HG03354 (cell line): ENCODE data around the gene APBA2.
"Not testable (repeated sequence)": the region's sequence is repeated elsewhere in the genome, so short reads cannot be mapped to it uniquely, and the experiment has no call there.

Source experiments
- ATAC-seq: cut with Tn5 transposase; IDR thresholded peaks from one replicate; pipeline ENCODE4 v1.9.1; 2021; ENCODE audit warnings: mild to moderate bottlenecking; ENCODE audit not compliant: unreplicated experiment, poor library complexity, severe bottlenecking

The APBA2 gene

DNA sequence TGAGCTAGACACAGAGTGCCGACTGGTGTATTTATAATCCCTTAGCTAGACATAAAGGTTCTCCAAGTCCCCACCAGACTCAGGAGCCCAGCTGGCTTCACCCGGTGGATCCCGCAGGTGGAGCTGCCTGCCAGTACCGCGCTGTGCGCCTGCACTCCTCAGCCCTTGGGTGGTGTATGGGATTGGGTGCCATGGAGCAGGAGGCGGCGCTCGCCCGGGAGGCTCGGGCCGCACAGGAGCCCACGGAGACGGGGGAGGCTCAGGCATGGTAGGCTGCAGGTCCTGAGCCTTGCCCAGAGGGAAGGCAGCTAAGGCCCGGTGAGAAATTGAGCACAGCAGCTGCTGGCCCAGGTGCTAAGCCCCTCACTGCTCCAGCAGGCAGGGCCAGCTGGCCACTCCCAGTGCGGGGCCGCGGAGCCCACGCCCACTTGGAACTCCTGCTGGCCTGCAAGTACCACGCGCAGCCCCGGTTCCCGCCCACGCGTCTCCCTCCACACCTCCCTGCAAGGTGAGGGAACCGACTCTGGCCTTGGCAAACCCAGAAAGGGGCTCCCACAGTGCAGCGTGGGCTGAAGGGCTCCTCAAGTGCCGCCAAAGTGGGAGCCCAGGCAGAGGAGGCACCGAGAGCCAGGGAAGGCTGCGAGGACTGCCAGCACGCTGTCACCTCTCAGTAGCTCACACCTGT, 274.1 kb downstream of the APBA2 start:
- ATAC-seq, result no peak

DNA sequence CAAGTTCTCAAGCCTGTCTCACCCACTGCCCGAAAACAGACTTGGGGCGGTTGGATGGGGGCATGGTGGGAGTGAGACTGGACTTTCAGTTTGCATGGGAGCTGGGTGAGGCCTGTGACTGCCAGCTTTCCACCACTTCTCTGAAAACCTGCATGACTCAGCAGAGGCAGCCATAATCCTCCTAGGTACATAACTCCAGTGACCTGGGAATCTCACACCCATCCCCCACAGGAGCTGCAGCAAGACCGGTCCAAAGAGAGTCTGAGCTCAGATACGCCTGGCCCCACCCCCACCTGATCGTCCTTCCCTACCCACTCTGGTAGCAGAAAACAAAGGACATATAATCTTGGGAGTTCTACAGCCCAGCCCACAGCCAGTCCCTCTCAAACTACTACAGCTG, 276.6 kb downstream of the APBA2 start:
- no peak for ATAC-seq

DNA sequence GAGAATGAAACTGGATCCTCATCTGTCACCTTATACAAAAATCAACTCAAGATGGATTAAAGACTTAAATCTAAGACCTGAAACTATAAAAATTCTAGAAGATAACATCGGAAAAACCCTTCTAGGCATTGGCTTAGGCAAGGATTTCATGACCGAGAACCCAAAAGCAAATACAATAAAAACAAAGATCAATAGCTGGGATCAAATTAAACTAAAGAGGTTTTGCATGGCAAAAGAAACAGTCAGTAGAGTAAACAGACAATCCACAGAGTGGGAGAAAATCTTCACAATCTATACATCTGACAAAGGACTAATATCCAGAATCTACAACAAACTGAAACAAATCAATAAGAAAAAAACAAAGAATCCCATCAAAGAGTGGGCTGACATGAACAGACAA, 281.3 kb downstream of the APBA2 start:
- not testable (repeated sequence) for ATAC-seq
